Muscle of back (tissue), 10 donors: Measurements from ENCODE around the gene CD24. TPM values are rescaled to one million over a fixed set of nuclear protein-coding genes. Genes with fewer than 3 reads are reported as not detected.

Experiments
- polyA plus RNA-seq, 10 donors: library from polyadenylated mRNA; unstranded; fragments of 120-200 nt; gene quantifications; one replicate each; pipeline ENCODE4 v1.2.1, GENCODE V29; 2013; ENCODE audit not compliant: insufficient read length in 10 of 10

The CD24 gene
- polyA plus RNA-seq, 10 donors = 10.9 to 64.2 (median 21.2) TPM

Other genes with a start within 250 kb of the CD24 start
- gene MTRES1, start 53.5 kb upstream of the CD24 start, polyA plus RNA-seq = 10 to 100 TPM; 20.4 to 26.6 (median 24.1) TPM
- 1 to 10 TPM; 2.6 to 3.5 (median 3.0) TPM for gene BEND3, start 140.8 kb upstream of the CD24 start, polyA plus RNA-seq